ENCODE measurements around the gene MRPS14.

Gene MRPS14

GRCh38 chr1:174969977-174970376, 53.2 kb downstream of the MRPS14 start:
- DNase-seq (ENCODE audit: low spot score) = no peak
- no peak for TF ChIP-seq CTCF (IDR thresholded peaks at IDR 0.05; ENCODE audit: extremely low read depth, missing control alignments)

- no peak for TF ChIP-seq CTCF (IDR thresholded peaks at IDR 0.05; ENCODE audit: extremely low read depth, missing control alignments)
- DNase-seq (ENCODE audit: low spot score) = peak; percentile 47
Measured at GRCh38 chr1:174968750-174969244, 54.4 kb downstream of the MRPS14 start.

DNA sequence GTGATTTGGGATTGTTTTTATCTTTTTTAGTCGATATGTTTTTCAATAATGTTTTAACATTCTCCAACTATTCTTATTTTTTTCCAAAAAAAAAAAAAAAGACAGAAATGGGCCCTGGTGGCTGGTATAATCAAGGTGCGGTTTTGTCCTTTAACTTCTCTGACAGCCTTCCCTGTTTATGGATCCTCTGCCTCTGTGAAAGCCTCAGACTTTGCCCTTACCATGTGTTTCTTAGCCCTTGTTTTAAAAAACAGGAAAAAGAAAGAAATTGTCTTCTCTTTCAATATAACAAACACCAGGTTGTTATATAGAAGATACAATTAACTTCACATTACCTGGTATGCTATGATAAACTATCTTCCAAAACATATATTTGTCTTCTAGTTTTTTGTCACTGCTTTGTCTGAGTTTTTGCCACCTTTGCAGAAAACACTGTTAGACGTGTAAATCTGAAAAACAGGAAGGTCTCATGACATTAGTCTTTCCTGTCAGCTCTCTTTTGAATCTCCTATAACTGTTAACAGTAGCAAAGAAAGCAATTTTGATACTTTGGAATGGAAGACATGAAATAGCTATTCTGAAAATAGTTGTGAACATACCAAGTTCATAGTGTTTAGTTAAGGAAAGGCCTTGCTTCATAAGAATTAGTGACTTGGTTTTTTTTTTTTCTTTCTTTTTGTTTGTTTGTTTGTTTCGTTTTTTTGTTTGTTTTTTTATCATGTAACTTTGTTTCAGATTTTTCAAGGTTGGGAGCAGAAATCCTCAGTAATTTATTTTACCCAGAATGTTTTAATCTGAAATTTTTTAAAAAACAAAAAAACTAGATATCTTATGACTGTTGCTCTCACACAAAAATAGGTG, 55.1 kb downstream of the MRPS14 start:
- TF ChIP-seq CTCF (IDR thresholded peaks at IDR 0.05; ENCODE audit: extremely low read depth, missing control alignments) = no peak

DNA sequence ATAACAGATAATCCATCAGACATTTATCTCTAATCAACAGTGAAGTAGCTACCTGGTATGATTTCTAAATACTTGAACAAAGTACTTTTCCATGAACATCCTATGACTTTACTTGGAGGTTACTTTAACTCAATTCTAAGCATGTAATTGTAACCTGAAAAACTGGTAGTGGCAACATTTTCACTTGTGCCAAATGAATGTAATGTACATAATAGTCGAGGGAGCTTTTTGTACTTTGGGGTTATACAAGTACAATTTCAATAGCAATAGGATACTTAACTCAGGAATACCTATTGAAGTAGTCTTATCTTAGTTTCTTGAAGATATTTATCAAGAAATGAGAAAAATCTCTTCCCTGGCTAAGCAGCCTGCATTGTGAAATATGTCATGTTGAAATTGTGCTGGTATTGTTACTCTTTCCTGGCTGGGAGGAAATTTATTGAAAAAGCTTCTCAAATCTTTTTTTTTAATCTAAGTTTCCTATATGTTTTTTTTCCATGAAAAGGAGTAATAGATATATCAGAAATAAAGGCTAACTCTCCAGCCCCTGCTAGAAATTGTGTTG, 57.1 kb downstream of the MRPS14 start:
- no peak for TF ChIP-seq CTCF (IDR thresholded peaks at IDR 0.05; ENCODE audit: extremely low read depth, missing control alignments)
- no peak for DNase-seq (ENCODE audit: low spot score)

More for the DNA sequence above, 55.1 kb downstream of the MRPS14 start:
- no peak for DNase-seq (ENCODE audit: low spot score)

DNA sequence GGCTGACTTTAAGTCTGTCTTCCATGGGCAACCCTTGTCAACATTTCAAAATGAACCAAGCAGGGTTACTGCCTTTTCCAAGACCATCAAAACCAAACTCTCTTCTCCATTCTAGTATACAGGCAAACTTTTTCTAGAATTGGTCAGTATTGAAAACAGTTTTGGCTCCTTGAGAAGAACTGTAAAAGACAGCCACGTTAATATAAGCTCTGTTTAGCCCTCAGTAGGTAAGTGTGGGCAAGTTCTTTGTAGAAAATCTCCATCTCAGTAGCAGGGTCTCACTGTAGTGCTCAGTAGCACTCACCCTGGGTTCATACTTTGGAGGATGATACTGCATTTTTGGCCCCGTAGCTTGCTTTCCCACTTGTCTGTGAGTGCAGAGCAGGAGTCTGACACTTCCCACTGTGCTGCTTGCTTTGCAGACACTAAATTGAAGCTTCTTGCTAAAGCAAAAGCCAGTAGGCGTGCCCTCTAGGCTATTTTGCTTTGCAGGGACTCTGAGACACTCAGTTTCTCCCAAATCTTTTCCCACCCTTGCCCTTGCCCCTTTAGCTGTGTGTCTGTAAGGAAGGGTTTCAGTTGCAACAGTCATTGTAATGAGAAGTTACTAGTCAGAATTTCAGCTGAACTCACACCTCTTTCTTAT, 57.7 kb downstream of the MRPS14 start:
- DNase-seq (ENCODE audit: low spot score) = no peak
- no peak for TF ChIP-seq CTCF (IDR thresholded peaks at IDR 0.05; ENCODE audit: extremely low read depth, missing control alignments)

GRCh38 chr1:174964972-174965361, 58.3 kb downstream of the MRPS14 start:
- no peak for DNase-seq (ENCODE audit: low spot score)
- no peak for TF ChIP-seq CTCF (IDR thresholded peaks at IDR 0.05; ENCODE audit: extremely low read depth, missing control alignments)

All from GM20000 (cell line).